ENCODE results near the gene HSPA1B. TPM values are rescaled to one million over a fixed set of nuclear protein-coding genes. Genes with fewer than 3 reads are reported as not detected.

The HSPA1B gene
- total RNA-seq, 1 experiment from 2014 or later = 214 TPM

- TF ChIP-seq REST (IDR thresholded peaks at IDR 0.05; ENCODE audit: low read depth) = no peak
- no peak for TF ChIP-seq ZNF274 (IDR thresholded peaks at IDR 0.05; ENCODE audit: low read depth, low read length)
- TF ChIP-seq ELF1 (IDR thresholded peaks at IDR 0.05; ENCODE audit: borderline replicate concordance, low read depth) = no peak
Measured at GRCh38 chr6:31879143-31879542, 51.6 kb downstream of the HSPA1B start (continued).

Other genes starting within 250 kb of the HSPA1B start
- gene LTB, start 245.3 kb upstream of the HSPA1B start, total RNA-seq (2021; ENCODE audit: unreplicated experiment) = 0.64 TPM
- 0.69 TPM for gene LST1, start 241.5 kb upstream of the HSPA1B start, total RNA-seq (2021; ENCODE audit: unreplicated experiment)
- not detected for gene NCR3, start 234.7 kb upstream of the HSPA1B start, total RNA-seq (2021; ENCODE audit: unreplicated experiment)
- not detected for gene AIF1, start 212.5 kb upstream of the HSPA1B start, total RNA-seq (2021; ENCODE audit: unreplicated experiment)
- gene PRRC2A, start 207.0 kb upstream of the HSPA1B start, total RNA-seq (2021; ENCODE audit: unreplicated experiment) = 250 TPM
- 368 TPM for gene BAG6, start 175.1 kb upstream of the HSPA1B start, total RNA-seq (2021; ENCODE audit: unreplicated experiment)
- 2.2 TPM for gene APOM, start 171.8 kb upstream of the HSPA1B start, total RNA-seq (2021; ENCODE audit: unreplicated experiment)
- gene C6orf47, start 167.0 kb upstream of the HSPA1B start, total RNA-seq (2021; ENCODE audit: unreplicated experiment) = 13.4 TPM
- gene GPANK1, start 162.7 kb upstream of the HSPA1B start, total RNA-seq (2021; ENCODE audit: unreplicated experiment) = 14.8 TPM
- gene CSNK2B, start 161.7 kb upstream of the HSPA1B start, total RNA-seq (2021; ENCODE audit: unreplicated experiment) = 210 TPM
- gene LY6G5B, start 157.8 kb upstream of the HSPA1B start, total RNA-seq (2021; ENCODE audit: unreplicated experiment) = 15.4 TPM
- gene LY6G5C, start 146.7 kb upstream of the HSPA1B start, total RNA-seq (2021; ENCODE audit: unreplicated experiment) = 1.7 TPM
- gene ABHD16A, start 124.4 kb upstream of the HSPA1B start, total RNA-seq (2021; ENCODE audit: unreplicated experiment) = 32.4 TPM
- gene LY6G6F, start 120.9 kb upstream of the HSPA1B start, total RNA-seq (2021; ENCODE audit: unreplicated experiment) = not detected
- gene LY6G6D, start 112.4 kb upstream of the HSPA1B start, total RNA-seq (2021; ENCODE audit: unreplicated experiment) = not detected
- 0.54 TPM for gene LY6G6C, start 106.0 kb upstream of the HSPA1B start, total RNA-seq (2021; ENCODE audit: unreplicated experiment)
- gene MPIG6B, start 104.4 kb upstream of the HSPA1B start, total RNA-seq (2021; ENCODE audit: unreplicated experiment) = 0.42 TPM
- 43.4 TPM for gene DDAH2, start 98.4 kb upstream of the HSPA1B start, total RNA-seq (2021; ENCODE audit: unreplicated experiment)
- 432 TPM for gene CLIC1, start 91.2 kb upstream of the HSPA1B start, total RNA-seq (2021; ENCODE audit: unreplicated experiment)
- 90.4 TPM for gene MSH5, start 87.7 kb upstream of the HSPA1B start, total RNA-seq (2021; ENCODE audit: unreplicated experiment)
- gene SAPCD1, start 65.1 kb upstream of the HSPA1B start, total RNA-seq (2021; ENCODE audit: unreplicated experiment) = 18.2 TPM
- gene VWA7, start 50.4 kb upstream of the HSPA1B start, total RNA-seq (2021; ENCODE audit: unreplicated experiment) = 14.6 TPM
- 254 TPM for gene VARS1, start 32.0 kb upstream of the HSPA1B start, total RNA-seq (2021; ENCODE audit: unreplicated experiment)
- gene LSM2, start 20.8 kb upstream of the HSPA1B start, total RNA-seq (2021; ENCODE audit: unreplicated experiment) = 89.7 TPM
- gene HSPA1L, start 12.5 kb upstream of the HSPA1B start, total RNA-seq (2021; ENCODE audit: unreplicated experiment) = 0.12 TPM
- 5.0 TPM for gene HSPA1A, start 12.2 kb upstream of the HSPA1B start, total RNA-seq (2021; ENCODE audit: unreplicated experiment)
- 15.1 TPM for gene NEU1, start 35.1 kb downstream of the HSPA1B start, total RNA-seq (2021; ENCODE audit: unreplicated experiment)
- gene SLC44A4, start 51.3 kb downstream of the HSPA1B start, total RNA-seq (2021; ENCODE audit: unreplicated experiment) = 0.74 TPM
- gene EHMT2, start 70.0 kb downstream of the HSPA1B start, total RNA-seq (2021; ENCODE audit: unreplicated experiment) = 84.0 TPM
- gene ZBTB12, start 74.3 kb downstream of the HSPA1B start, total RNA-seq (2021; ENCODE audit: unreplicated experiment) = 10.3 TPM
- 3.1 TPM for gene C2, start 100.0 kb downstream of the HSPA1B start, total RNA-seq (2021; ENCODE audit: unreplicated experiment)
- 1.5 TPM for gene CFB, start 118.4 kb downstream of the HSPA1B start, total RNA-seq (2021; ENCODE audit: unreplicated experiment)
- gene NELFE, start 131.2 kb downstream of the HSPA1B start, total RNA-seq (2021; ENCODE audit: unreplicated experiment) = 68.3 TPM
- gene SKIC2, start 131.4 kb downstream of the HSPA1B start, total RNA-seq (2021; ENCODE audit: unreplicated experiment) = 68.0 TPM
- 16.4 TPM for gene DXO, start 144.4 kb downstream of the HSPA1B start, total RNA-seq (2021; ENCODE audit: unreplicated experiment)
- gene C4A, start 154.3 kb downstream of the HSPA1B start, total RNA-seq (2021; ENCODE audit: unreplicated experiment) = 5.1 TPM
- 6.3 TPM for gene C4B, start 187.1 kb downstream of the HSPA1B start, total RNA-seq (2021; ENCODE audit: unreplicated experiment)
- 1.4 TPM for gene CYP21A2, start 210.7 kb downstream of the HSPA1B start, total RNA-seq (2021; ENCODE audit: unreplicated experiment)